Stimulated activated CD4-positive, alpha-beta T cell treated with anti-CD3 and anti-CD28 coated beads, TNF-alpha, amount 100 ng/mL, for 24 hours (primary cell): Measurements from ENCODE around the gene UNC5A.

ENCODE experiments used
- DNase-seq, 3 experiments: peaks; one replicate each; pipeline ENCODE4 v3.0.0-alpha.2; 2020; ENCODE audit warnings: low read depth in 3 of 3

The UNC5A gene

DNA sequence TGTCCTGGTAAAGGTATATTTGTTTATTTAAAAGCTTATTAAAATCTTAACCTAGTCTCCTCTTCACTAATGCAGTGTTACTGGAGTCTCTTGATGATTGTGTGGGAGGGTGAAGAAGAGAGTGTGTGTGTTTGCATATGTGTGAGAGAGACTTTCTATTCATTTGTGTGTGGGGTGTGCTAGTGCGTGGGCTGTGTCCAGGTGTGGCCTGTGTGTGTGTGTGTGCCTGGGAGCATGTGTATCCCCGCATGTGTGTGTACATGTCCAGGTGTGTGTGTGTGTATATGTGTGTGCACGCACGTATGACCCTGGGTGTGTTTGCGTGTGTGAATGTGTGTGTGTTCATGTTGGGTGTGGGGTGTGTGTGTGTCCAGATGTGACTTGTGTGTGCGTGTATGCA, 10.3 kb upstream of the UNC5A start:
- DNase-seq: no peak

DNA sequence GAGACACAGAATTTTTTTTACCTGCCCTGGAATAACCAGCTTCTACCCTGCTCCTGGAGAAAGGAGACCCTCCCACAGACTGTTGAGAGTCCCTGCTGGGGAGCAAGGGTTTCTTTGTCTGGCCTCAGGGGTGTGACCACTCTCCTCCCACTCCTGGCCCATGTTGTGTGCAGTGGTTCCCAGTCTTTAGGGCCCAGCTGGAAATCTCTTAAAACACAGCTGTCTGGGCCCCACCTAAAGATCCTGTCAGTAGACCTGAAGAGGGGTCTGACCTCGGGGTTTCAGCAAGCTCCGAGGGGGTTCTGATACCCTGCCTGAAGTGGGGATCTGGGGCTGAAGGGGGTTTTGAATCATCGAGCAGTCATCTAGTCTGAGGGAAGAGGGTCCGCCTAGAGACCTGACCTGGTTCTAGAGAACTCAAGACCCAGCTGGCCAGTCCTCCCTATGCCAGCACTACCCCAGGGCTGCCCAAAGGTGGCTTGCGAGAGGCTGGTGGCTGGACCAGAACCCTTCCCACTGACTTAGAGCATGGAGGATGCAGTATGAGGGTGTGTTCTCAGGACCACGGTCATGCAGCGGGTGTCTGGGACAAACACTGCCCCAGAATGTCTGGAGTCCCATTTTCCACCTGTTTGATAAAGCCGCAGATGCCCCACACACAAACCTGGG, 8.1 kb upstream of the UNC5A start:
- DNase-seq: no peak

DNA sequence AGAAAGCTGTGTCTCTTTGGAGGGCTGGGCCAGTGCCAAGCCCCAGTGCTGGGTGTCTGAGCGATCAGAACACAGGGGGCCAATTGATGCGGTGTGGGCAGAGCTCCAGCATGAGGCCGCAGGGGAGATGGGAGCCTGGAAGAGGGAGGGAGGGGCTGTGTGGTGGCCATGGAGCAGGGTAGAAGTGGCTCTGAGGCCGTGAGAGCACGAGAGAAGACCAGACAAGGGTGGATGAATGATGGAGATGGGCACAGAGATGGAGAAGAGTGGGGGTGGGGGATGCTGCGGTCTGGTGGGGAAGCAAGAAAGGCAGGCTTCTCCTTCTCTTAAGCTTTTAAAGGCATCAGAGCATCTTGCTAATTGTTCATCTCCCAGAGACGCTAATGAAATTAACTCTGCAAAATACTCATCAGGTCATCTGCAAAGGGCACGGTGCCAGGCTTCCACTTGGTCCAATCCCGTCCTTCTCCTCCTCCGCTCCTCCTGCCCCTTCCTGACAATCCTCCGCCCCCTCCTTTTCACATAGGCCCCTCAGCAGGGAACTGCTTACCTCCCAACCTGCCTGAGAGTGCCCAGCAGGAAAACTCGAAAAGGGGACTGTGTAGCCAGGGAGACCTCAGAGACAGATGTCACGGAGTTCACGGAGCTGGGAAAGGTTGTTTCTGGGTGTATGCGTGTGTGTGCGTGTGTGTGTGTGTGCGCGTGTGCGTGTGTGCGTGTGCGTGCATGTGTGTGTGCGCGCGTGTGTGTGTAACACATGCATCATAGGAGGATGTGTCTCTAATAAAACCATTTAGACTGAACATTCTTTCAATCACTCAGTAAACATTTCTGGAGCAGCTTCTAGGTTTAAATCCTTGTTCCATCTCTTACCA, 7.1 kb upstream of the UNC5A start:
- no peak for DNase-seq

DNA sequence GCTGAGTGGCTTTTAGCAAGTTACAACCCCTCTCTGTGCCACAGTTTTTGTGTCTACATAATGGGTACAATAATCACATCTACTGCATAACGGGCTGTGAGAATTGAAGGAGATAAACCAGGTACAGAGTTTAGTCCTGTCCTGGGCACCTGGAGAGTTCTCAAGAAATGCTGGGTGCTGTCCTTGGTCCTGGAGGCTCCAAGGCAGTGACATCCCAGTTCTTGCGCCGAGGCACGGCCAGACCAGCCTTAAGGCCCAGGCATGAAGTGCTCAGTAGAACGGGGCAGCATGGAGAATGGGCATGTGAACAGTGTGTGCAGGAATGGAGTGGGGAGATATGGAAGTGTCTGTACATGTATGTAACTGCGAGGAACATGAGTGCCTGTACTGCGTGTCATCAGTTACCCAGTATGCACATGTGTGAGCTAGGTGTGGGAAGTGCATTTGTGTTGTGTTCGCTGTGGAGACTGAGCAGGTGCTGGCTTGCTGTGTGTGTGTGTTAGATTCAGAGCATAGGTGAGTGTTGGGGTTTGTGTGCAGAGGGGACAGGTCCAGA, 6.3 kb upstream of the UNC5A start:
- no peak for DNase-seq

DNA sequence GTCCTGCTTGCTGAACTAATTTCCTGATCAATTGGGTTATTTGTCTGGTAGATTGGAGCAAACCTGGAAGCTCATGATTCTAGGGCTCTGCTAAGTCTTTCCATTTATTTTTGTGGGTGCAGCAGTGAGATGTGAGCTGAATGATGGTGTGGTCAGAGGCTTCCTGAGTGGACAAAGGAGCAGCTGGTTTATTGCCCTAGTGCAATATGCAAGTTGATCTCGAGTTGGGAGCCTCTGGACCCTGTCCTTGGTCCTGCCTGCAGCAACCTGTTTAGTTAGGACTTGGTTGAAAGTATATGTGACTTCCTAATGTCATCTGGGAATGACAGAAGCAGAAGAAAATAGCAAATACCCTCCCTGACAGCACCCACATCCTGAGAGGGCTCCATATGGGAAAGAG, 4.2 kb upstream of the UNC5A start:
- DNase-seq: no peak

DNA sequence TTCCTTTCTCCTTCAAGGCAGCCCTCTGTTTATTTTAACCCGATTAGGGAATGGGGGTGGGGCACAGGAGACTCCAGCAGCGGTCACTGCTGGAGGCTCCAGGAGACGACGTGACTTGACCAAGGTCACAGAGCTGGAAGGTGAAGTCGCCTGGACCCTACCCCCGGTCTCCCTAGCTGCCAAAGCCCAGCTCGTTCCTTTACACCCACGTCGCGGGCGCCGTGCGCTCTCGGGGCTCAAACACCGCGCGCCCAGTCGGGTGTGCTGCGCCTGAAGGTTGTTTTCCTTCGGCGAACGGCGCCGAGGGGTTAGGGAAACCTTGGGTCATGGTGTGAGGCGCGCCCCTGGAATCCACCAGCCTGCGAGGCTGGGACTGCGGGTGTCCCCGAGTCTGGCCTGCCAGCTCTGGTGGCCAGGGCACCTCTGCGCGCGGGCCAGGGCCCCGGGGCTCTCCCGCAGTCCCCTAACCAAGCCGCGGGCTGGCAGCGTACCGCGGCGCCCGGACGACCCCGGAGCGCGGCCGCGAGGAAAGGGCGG, 747 bp upstream of the UNC5A start:
- no peak for DNase-seq

DNA sequence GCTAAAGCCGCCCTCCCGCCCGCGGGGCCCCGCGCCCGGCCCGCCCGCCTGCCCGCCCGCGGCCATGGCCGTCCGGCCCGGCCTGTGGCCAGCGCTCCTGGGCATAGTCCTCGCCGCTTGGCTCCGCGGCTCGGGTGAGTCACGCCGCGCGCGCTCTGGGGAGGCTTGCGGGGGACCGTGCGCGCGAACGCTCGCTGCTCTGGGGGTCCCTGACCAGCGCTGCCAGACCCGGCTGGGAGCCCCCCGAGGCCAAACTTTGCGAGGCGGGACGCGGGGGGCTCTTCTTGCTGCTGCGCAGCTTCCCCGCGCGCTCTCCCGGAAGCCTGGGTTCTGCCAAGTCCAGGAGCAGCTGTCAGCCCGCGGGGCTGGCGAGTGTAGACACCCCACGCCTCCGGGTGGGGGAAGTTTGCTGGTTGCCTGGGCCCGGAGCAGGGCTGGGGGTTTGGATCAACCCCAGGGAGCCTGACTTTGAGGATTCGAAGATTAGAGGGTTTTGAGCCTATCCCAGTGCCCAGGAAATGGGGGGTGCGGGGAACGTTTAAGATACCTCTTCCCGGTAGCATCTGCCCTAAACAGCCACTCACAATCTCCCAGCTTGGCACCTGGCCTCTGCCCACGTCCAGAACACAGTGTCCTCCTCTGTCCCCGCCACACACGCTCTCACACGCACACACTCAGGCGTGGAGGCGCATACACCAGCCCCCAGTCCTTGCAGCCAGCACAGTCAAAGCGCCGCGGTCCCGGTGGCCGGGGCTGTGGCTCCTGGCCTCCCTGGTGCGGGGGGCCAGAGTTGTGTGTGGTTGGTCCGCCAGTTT, 535 bp downstream of the UNC5A start:
- no peak for DNase-seq

DNA sequence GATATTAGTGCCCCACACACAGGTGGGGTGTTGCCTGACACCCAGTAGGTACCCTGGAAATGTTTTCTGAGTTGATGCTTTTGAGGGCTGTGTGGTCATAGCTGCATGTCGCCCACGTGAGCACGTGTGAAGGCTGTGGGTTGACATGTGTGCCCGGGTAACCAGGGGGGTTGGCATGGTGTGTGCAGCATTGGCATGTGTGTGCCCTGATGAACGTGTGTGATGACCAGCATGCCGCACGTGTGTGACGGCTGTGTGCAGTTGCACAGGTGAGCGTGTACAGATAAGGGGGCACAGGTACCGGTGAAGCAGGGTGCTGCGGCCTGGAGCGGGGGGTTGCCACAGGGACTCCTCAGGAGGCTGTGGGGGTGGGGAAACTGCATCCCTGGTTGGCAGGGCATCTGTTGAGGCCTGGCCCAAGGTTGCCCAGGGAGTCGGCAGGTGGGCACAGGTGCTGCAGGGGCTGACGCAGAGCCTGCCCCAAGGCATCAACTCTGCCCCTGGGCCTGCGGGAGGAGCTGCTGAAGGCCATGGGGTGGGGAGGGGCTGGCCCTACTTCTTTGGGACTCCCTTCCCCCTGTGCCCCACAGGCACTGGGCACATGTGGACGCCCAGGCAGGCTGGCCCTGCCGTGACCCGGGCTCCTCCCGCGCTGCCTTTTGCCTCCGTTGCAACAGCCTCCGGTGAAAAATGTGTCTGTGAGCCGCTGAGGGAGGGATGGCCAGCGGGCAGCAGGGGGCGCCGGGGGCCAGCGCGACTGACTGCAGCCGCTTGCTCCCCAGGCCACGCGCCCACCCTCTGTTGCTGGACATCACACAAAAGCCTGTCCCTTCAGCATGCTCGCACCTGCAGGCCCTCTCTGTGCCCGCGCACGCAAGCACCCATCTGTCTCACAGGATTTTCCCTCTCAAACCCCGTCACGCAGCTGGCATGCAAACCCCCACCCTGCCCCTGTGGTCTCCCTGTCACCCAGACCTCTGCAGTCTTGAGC, 2.2 kb downstream of the UNC5A start:
- DNase-seq: no peak

DNA sequence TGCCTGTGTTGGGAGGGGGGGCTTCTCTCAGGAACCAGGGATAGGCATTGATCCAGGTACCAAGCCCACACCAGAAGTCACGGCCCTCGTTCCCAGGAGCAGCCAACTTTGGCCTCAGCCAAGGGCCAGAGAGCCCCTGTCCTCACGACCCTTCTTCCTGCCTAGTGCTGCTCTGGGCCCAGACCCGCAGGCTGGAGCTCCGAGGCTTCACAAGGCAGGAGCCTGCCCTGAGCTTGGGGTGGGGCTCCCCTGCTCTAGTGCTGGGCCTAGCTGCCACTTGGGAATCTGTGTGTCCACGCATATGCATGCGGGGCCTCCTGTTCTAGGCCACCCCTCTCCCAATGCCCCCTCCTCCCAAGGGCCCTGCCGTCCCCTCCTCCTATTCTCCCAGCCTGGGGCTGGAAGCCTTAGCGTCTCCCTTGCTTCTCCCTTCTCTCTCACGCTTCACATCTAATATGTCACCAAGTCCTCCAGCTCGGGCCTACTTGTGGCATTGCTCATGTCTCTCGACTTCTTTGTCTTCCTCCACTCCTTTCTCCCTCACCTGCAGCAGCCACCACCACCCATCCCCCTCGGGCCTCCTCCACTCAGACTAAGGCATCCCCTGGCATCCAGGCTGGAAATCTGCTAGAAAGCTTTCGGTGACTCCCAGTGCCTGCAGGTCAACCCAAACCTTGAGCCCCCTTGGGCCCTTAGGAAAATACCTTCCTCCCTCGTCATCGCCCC, 3.4 kb downstream of the UNC5A start:
- no peak for DNase-seq

DNA sequence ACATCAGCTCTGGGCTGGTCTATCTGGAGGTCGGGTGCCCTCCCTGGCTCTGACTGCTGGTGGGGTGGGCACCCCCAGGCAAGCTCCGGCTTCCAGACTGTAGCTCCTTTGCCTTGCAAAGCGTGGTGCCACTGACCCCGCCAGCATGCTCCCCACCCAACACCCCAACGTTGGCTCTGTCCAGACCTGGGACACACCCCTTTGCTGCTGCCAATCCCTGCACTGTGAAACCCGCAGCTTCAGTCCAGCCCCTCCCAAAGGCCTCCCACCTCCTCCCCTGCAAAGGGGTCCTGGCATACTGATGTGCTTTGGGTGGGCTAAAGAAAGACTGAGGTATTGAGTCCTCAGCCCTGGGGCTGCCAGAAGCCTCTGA, 3.9 kb downstream of the UNC5A start:
- no peak for DNase-seq

DNA sequence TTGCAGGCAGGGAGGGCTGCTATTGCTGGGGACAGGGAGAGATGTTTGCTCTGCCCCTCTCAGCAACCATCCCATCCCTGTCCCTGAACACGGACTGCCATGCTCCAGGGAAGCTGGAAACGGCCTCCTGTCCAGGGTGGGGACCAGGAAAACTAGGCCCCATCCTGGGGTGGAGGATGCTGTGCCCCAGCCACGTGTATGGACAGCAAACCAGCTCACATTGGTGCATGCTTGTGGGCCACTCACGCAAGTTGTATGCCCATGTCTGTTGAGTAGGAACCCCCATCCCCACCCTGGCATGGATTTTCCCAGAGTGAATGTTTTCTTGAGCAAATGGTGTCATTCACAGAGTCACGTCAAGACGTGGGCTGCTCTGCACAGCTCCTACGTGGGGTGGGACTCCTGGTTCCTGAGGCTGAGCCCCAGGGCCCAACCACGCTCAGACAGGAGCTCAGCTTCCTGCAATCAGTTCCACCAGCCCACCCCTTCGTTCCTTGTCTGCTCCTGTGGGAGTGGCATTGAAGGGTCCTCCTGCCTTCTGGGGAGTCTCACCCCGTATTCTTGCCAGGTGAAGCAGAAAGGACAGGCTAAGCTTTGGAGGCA, 4.6 kb downstream of the UNC5A start:
- no peak for DNase-seq

DNA sequence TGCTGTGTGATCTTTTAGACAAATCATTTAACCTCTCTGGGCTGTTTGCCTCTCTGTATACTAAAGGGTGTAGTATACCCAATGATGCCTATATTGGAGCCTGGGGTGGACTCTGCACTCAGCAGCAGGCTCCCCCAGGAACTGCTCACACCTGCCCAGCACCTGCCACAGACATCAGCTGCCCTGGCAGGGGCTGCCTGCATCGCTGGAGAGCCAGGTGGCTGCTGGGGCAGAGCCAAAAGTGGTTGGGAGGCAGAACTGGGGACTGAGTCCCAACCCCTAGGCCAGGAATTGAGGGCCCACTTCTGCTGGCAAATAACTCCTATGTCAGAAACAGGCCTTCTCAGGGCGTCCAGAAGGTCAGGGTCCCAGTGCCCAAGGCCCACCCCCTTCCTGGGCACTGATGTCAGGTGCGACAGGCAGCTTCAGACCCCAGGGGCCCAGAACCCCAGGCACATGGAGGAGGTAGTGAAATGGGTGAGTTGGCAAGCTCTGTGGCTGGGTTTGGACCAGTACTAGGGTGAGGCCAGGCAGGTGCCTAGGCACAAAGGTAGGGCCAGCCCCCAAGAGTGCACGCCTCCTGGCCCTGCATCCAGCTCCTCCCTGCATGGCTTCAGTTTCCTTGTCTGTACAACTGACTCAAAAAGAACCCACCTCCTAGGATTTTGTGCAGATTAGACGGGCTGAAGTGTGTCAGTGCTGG, 5.8 kb downstream of the UNC5A start:
- no peak for DNase-seq

DNA sequence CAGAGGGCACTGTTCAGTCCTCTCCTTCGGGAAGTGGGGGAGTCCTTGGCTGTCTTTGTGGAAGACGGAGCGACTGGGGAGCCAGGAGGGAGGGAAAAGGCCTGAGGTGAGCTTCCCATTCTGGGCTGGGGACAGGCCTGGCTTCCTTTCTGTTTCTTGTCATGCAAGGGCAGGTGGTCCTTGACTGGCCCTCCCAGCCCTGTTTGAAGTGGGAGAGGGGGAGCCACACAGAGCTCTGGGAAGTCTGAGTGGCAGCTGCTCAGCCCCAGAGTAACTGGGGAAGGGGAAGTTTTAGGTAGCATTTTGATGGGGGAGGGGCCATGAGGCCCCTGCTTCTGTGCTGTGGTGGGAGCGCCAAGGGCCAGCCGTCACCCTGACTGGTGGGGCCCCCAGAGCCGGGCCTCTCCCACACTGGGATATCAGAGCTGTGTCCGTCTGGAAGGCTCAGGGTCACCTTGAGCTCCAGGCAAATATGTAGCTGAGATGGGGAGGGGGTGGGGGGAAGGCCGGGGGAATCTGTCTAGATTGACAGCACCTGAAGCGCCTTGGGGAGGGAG, 6.5 kb downstream of the UNC5A start:
- no peak for DNase-seq

DNA sequence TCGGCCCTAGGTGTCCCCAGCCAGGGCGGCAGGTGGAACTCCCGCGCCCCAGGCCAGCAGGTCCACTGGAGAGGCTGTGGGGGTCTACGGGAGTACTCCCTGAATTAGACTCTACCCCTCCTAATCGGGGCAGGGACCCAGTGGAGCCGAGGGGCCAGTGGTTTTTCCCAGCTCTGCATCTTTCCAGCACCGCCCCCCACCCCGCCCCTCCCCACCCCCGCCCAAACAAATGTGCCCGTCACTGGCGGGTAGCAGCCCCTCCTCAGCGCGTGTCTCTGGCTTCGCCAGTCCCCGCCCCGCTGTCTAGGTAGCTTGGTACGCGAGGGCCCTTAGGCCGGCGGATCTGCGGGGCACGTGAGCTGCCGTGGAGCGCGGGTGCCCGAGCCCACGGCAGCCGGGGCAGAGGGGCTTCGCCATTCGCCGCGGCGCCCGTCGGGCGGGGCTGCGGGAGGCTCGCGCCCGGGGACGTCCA, 7.0 kb downstream of the UNC5A start:
- no peak for DNase-seq

DNA sequence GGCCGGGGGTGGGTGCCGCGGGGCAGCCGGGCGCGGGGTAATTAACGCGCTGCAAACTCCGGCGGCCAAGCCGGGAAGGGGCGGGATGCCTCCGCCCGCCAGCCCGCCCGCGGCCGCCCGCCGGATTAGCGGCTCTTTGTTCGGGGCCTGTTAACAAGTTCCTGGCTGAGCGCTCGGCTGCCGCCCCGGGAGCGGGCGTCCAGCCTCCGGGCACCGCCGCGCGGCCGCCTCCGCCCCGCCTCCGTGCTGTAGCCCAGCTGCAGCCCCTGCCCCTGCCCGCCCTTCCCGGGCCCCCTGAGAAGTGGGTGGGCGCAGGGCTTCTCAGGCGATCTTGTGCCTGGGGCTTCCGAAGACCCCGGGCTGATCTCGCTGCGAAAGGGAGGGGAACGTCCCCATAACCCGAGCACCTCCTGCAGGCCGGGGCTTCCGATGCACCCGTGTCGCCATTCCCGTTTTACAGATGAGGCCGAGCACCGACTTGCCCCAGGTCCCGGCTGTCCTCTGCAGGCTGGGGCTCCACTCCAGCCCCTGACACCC, 7.5 kb downstream of the UNC5A start:
- DNase-seq: peak in 1 of 3 experiments; percentile 26

DNA sequence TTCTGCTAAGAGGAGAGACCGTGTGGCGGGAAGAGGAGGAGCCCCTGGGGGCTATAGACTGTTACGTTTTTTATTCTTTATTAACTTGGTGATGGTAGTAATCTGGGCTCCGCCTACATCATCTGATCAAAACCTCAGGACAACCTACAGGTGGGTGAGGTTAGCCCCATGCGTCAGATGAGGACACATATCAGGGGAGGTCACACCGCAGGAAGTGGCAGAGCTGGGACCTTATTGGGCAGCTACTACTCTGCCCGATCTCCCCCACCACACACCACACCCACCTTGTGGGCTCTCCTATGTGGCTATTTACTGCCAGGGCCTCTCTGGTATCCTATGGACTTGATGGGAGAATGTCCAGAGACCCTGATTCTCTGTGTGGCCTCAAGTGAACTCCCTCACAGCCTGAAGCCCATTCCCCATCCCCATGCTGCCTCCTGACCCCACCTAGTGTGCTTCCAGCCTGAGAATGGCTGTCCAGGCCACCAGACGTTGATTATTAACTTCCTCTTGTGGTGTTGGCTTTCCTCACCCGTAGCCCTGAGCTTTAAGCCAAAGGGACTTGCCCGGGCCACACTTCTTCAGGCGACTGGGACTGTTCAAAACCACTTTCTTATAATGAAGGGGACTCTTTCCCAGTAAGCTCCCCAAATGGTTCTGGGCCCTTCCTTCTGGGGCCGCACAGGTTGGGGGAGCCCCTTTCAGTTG, 8.2 kb downstream of the UNC5A start:
- DNase-seq: no peak

DNA sequence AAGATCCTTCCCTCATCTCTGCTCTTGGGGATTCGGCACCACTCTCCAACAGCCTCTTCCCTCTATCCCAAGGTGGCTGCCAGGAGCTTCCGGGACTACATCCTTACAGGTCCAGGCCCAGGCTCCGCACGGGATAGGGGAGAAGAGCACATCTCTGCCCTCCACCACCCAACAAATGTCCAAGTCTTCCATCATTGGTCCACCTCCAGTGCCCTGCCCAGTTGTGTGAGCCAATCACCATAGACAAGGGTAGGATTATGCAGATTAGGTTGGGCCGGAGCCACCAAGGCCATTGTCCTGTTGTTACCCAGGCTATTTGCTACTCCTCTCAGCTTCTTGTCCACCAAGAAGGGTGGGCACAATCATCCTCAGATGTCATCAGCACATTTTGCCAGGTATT, 9.1 kb downstream of the UNC5A start:
- DNase-seq: no peak

DNA sequence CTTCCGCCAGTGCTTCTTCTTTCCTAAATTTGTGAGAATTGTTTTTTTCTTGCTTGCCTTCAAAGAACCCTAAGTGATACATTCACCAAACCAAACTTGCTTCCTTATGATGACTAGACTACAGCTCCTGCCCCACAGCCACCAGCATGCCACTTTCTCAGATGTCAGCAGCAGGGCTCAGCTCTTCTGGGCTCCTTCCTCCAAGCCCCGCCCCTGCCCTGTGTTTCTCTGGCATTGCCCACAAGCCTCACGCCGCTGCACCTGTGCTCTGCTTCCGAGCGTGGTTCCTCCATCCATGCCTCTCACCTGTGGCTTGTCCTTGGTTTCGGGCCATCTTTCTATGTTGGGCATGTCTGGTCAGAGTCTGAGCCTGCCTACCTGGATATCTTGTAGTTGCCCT, 10.6 kb downstream of the UNC5A start:
- no peak for DNase-seq
